ENCODE results near the gene SESN1. TPM values are rescaled to one million over a fixed set of nuclear protein-coding genes. Genes with fewer than 3 reads are reported as not detected.

Gene SESN1
- total RNA-seq, 1 experiment from 2014 or later, result 36.0 TPM

- in situ Hi-C loops (cut with HindIII; ENCODE audit: low sequenced_read_pairs), result no loop called here
- no peak for DNase-seq (ENCODE audit: low spot score)
Measured at GRCh38 chr6:109039795-109040194, 54.9 kb downstream of the SESN1 start.

- no peak for DNase-seq (ENCODE audit: low spot score)
- in situ Hi-C loops (cut with HindIII; ENCODE audit: low sequenced_read_pairs), result no loop called here
Measured at GRCh38 chr6:109038837-109039398, 55.7 kb downstream of the SESN1 start.

GRCh38 chr6:109036574-109037294 lies 57.9 kb downstream of the SESN1 start:
- in situ Hi-C loops (cut with HindIII; ENCODE audit: low sequenced_read_pairs), result no loop called here
- DNase-seq (ENCODE audit: low spot score), result no peak

- in situ Hi-C loops (cut with HindIII; ENCODE audit: low sequenced_read_pairs), result no loop called here
- no peak for DNase-seq (ENCODE audit: low spot score)
Measured at GRCh38 chr6:109034526-109034925, 60.1 kb downstream of the SESN1 start.

- in situ Hi-C loops (cut with HindIII; ENCODE audit: low sequenced_read_pairs), result no loop called here
Measured at GRCh38 chr6:109033655-109034054, 61.0 kb downstream of the SESN1 start.

GRCh38 chr6:109031416-109031815 lies 63.2 kb downstream of the SESN1 start:
- no peak for DNase-seq (ENCODE audit: low spot score)
- in situ Hi-C loops (cut with HindIII; ENCODE audit: low sequenced_read_pairs), result no loop called here

More at GRCh38 chr6:109033655-109034054, 61.0 kb downstream of the SESN1 start:
- no peak for DNase-seq (ENCODE audit: low spot score)

GRCh38 chr6:109029313-109029712 lies 65.3 kb downstream of the SESN1 start:
- DNase-seq (ENCODE audit: low spot score), result no peak
- in situ Hi-C loops (cut with HindIII; ENCODE audit: low sequenced_read_pairs), result no loop called here

- in situ Hi-C loops (cut with HindIII; ENCODE audit: low sequenced_read_pairs), result no loop called here
Measured at GRCh38 chr6:109028439-109028838, 66.2 kb downstream of the SESN1 start.

GRCh38 chr6:109027964-109028363 lies 66.7 kb downstream of the SESN1 start:
- in situ Hi-C loops (cut with HindIII; ENCODE audit: low sequenced_read_pairs), result no loop called here
- DNase-seq (ENCODE audit: low spot score), result no peak

More at GRCh38 chr6:109028439-109028838, 66.2 kb downstream of the SESN1 start:
- DNase-seq (ENCODE audit: low spot score), result no peak

GRCh38 chr6:109025639-109026038 lies 69.0 kb downstream of the SESN1 start:
- in situ Hi-C loops (cut with HindIII; ENCODE audit: low sequenced_read_pairs), result no loop called here
- no peak for DNase-seq (ENCODE audit: low spot score)

- DNase-seq (ENCODE audit: low spot score), result no peak
- in situ Hi-C loops (cut with HindIII; ENCODE audit: low sequenced_read_pairs), result no loop called here
Measured at GRCh38 chr6:109024784-109025183, 69.9 kb downstream of the SESN1 start.

- in situ Hi-C loops (cut with HindIII; ENCODE audit: low sequenced_read_pairs), result no loop called here
- no peak for DNase-seq (ENCODE audit: low spot score)
Measured at GRCh38 chr6:109024368-109024767, 70.3 kb downstream of the SESN1 start.

GRCh38 chr6:109023356-109023925 lies 71.2 kb downstream of the SESN1 start:
- DNase-seq (ENCODE audit: low spot score), result no peak
- in situ Hi-C loops (cut with HindIII; ENCODE audit: low sequenced_read_pairs), result no loop called here

- no peak for DNase-seq (ENCODE audit: low spot score)
- in situ Hi-C loops (cut with HindIII; ENCODE audit: low sequenced_read_pairs), result no loop called here
Measured at GRCh38 chr6:109021870-109022269, 72.8 kb downstream of the SESN1 start.

- no peak for DNase-seq (ENCODE audit: low spot score)
- in situ Hi-C loops (cut with HindIII; ENCODE audit: low sequenced_read_pairs), result no loop called here
Measured at GRCh38 chr6:109019911-109020310, 74.7 kb downstream of the SESN1 start.

- peak; percentile 48 for DNase-seq (ENCODE audit: low spot score)
- in situ Hi-C loops (cut with HindIII; ENCODE audit: low sequenced_read_pairs), result no loop called here
Measured at GRCh38 chr6:109015176-109015575, 79.5 kb downstream of the SESN1 start.

- DNase-seq (ENCODE audit: low spot score), result peak; percentile 37
Measured at GRCh38 chr6:109014606-109015005, 80.0 kb downstream of the SESN1 start.

GRCh38 chr6:109013656-109014305 lies 80.9 kb downstream of the SESN1 start:
- DNase-seq (ENCODE audit: low spot score), result no peak
- in situ Hi-C loops (cut with HindIII; ENCODE audit: low sequenced_read_pairs), result no loop called here

More at GRCh38 chr6:109014606-109015005, 80.0 kb downstream of the SESN1 start:
- in situ Hi-C loops (cut with HindIII; ENCODE audit: low sequenced_read_pairs), result no loop called here

GRCh38 chr6:109010705-109011102 lies 83.9 kb downstream of the SESN1 start:
- in situ Hi-C loops (cut with HindIII; ENCODE audit: low sequenced_read_pairs), result no loop called here
- DNase-seq (ENCODE audit: low spot score), result peak; percentile 64

Data from G401 (cell line).